ENCODE results near the gene IZUMO4.
"Not testable (repeated sequence)": the region's sequence is repeated elsewhere in the genome, so short reads cannot be mapped to it uniquely, and the experiment has no call there.

IZUMO4 gene

DNA sequence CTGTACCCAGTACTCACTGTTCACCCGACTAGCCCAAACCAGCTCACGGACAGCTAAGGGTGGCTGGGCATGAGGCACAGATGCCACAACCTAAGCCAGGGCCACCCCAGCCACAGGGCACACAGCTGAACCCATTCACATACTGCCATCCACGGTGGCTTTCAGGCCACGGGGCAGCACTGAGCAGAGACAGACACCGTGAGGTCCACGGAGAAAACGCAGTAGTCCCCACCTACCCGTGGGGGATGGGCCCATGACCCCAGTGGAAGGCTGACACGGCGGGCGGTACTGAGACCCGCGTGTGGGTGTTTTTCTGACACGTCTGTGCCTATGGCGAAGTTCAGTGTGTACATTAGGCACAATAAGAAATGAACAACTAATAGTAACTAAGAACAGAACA lies 25.5 kb downstream of the IZUMO4 start:
- FAIRE-seq (no peak), DNase-seq (ENCODE audit: low spot score) (no peak)

GRCh38 chr19:2122982-2123381 lies 26.3 kb downstream of the IZUMO4 start:
- FAIRE-seq (no peak), DNase-seq (ENCODE audit: low spot score) (no peak)

DNA sequence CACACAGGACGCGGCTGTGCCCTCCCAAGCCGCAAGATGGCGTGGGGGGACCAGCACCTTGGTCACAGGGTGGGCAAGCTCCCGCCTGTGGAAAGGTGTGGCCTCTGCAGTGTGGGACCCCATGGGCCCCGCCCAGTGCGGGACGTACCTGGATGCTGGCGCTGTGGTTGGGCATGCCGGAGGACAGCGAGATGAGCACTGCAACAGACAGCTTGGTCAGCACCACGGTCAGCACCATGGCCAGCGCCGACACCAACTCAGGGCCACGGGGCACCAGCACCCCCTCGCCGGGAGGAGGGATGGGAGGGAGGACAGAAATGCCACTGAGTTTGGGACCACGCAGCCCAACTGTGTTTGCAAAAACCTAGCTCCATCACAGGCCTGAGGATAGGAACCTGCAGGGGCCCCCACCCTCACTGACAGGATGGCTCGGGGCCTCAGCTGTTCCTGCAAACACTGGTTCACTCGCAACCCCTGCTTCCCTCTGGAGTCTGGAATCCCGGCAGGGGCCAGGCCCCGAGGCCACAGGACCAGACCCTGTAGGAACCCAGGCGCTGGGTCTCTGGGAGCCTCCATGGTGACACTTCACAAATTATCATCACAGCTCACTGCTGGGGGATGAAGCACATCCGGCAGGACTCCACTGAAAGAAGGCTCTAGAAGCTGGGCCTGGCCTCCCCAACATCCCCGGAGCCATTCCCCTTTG lies 27.1 kb downstream of the IZUMO4 start:
- FAIRE-seq (no peak), DNase-seq (ENCODE audit: low spot score) (peak; percentile 18)

DNA sequence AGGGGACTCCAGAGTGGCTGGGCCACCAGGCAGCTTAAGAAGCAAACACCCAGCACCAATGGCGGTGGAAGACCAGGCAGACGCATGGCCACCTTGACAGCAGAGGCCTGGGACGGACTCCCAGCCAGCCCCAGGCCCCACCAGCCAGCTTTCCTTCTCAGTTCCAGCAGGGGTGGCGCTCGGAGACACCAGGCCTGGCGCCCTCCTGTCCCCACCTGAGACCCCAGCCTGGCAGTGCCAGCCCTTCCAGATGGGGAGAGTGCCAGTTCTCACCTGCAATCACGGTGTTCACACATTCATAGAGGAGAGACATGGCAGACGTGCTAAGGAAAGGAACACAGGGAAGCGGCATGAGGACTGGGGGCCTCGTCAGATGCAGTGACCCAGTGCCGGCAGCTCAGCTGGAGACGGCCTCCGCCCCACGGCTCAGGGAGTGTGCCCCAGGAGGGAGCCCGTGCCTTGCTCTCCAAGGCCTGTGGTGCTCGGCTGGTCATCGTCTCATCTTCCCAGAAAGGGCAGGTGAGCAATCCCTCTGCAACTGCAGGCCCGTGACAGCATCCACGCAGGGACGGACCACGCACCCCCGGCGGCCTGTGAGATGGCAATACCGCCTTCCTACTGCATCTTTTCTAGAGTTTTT lies 30.3 kb downstream of the IZUMO4 start:
- FAIRE-seq (no peak), DNase-seq (ENCODE audit: low spot score) (no peak)

- DNase-seq (ENCODE audit: low spot score) = no peak
Observed at GRCh38 chr19:2127758-2128157, 31.0 kb downstream of the IZUMO4 start.

GRCh38 chr19:2128252-2128651 lies 31.5 kb downstream of the IZUMO4 start:
- FAIRE-seq; DNase-seq (ENCODE audit: low spot score): not testable (repeated sequence)

More at GRCh38 chr19:2127758-2128157, 31.0 kb downstream of the IZUMO4 start:
- no peak for FAIRE-seq

DNA sequence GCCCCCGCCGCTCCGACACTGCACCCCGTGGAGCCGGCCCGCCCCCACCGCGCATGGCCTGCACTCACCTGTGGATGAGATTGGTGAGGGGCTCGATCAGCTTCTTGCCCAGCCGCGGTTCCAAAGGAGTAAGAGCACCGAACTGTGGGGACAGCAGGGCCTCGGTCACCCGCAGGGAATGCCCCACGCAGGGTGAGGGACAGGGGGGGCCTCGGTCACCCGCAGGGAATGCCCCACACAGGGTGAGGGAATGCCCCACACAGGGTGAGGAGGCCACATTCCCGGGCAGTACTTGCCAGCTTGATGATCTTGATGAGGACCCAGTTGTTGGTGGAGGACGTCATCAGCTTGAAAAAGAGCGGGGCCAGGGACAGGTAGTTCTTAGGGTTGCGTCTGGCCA lies 32.3 kb downstream of the IZUMO4 start:
- DNase-seq (ENCODE audit: low spot score) (no peak), FAIRE-seq (no peak)

- FAIRE-seq (no peak), DNase-seq (ENCODE audit: low spot score) (no peak)
Observed at GRCh38 chr19:2129486-2129885, 32.8 kb downstream of the IZUMO4 start.

GRCh38 chr19:2129892-2130770 lies 33.4 kb downstream of the IZUMO4 start:
- FAIRE-seq (no peak), DNase-seq (ENCODE audit: low spot score) (no peak)

DNA sequence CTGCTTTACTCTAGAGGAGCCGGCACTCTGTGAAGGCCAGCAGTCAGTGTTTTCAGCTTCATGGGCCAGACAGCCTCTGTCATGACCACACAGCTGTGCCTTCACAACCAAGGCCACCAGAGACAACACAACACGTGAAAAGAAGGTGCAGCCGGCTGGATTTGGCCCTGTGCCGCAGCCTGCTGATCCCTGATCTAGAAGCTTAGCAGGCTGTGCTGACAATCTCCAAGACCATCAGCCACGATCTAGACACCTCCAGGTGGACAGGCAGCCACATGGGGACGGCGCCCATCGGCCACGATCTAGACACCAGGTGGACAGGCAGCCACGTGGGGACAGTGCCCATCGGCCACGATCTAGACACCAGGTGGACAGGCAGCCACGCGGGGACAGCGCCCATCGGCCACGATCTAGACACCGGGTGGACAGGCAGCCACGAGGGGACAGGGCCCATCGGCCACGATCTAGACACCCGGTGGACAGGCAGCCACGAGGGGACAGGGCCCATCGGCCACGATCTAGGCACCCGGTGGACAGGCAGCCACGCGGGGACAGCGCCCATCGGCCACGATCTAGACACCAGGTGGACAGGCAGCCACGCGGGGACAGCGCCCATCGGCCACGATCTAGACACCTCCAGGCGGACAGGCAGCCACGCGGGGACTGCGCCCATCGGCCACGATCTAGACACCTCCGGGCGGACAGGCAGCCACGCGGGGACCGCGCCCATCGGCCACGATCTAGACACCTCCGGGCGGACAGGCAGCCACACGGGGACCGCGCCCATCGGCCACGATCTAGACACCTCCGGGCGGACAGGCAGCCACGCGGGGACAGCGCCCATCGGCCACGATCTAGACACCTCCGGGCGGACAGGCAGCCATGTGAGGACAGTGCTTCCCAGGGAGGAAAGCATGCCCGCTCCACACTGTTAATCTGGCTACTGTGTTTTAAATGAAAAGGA lies 34.6 kb downstream of the IZUMO4 start:
- DNase-seq (ENCODE audit: low spot score); FAIRE-seq: not testable (repeated sequence)

DNA sequence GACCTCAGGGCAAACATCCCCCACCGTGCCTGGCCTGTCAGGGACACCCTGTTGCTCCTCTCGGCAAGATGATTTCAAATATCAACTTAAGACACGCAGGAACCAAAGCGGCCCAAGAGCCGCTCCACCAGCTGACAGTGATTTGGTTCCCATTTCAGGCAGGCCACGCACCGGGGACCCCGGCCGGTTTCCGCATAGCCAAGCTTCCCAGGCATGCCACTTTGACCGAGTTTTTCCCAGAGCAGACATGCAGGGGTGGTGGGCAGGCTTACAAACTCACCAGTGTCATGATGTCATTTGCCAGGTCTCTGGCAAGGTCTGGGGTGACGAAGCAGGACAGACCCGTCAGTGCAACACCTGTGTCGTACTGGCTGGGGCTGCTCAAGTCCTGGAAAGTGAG lies 35.5 kb downstream of the IZUMO4 start:
- FAIRE-seq (no peak), DNase-seq (ENCODE audit: low spot score) (no peak)

GRCh38 chr19:2132731-2133490 lies 36.2 kb downstream of the IZUMO4 start:
- FAIRE-seq (no peak), DNase-seq (ENCODE audit: low spot score) (no peak)

DNA sequence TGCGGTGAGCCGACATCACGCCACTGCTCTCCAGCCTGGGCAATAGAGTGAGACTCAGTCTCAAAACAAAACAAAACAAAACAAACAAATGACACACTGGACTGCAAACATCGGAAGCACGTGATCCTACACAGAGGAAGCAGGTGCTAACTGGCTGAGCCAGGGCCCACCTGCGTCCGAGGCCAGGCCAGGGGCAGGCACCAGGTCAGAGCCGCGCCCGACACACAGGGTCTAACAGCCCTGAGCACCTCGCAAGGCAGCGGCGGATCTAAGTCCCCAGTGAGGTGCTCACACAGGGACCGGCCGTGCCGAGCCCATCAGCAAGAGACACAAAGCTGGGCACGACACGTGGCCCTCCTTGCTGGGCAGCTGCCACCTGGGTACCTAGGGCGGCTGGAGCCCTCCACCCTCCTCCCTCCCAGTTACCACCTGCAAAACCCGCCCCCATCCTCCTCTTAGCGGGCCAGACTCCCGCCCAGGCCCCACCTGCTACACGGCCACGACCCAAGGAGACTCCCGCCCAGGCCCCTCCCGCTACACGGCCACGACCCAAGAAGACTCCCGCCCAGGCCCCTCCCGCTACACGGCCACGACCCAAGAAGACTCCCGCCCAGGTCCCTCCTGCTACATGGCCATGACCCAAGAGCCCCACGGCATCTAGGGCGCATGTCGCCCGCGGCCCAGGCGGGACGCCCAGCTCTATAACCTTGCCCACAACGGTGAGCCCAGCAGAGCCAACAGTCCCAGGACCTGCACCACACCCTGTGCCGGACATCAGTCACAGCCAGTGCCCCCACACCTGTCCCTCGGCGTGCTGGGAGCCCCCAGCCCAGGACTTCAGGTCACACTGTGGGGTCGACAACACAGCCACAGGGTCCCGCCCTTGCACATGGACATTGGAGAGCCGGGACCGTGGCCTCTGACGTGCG lies 39.0 kb downstream of the IZUMO4 start:
- FAIRE-seq (no peak), DNase-seq (ENCODE audit: low spot score) (no peak)

GRCh38 chr19:2136796-2137195 lies 40.1 kb downstream of the IZUMO4 start:
- FAIRE-seq (no peak), DNase-seq (ENCODE audit: low spot score) (no peak)

DNA sequence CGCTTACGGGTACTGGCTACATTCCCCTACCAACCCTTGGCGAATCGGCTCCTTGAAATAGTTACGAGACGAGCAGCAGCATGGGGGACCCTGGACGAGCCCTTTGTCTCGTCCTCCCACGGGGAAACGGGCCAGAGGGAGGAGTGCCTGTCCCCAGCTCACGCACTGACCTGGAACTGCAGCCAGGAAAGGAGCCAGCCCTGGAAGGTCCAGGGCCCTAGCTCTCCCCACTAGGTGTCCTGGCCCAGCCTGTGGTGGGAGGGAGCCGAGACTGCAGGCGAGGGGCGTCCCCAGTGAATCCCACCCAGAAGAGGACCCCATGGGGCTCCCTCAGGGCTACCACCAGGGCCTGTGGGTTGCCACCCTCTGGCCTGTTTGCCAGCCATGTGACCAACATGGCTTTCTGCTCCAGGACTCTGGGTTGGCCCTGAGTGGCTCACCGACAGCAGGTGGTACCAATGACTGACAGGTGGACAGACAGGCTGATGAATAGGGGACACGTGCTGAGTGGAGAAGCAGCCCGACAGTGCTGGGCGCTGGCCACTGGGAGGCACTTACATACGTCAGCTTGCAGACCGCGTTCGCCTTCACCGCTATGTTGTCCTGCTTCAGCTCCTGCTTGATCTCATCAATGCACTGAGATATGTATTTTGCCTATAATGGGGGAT lies 41.5 kb downstream of the IZUMO4 start:
- no peak for DNase-seq (ENCODE audit: low spot score)
- FAIRE-seq = no peak

DNA sequence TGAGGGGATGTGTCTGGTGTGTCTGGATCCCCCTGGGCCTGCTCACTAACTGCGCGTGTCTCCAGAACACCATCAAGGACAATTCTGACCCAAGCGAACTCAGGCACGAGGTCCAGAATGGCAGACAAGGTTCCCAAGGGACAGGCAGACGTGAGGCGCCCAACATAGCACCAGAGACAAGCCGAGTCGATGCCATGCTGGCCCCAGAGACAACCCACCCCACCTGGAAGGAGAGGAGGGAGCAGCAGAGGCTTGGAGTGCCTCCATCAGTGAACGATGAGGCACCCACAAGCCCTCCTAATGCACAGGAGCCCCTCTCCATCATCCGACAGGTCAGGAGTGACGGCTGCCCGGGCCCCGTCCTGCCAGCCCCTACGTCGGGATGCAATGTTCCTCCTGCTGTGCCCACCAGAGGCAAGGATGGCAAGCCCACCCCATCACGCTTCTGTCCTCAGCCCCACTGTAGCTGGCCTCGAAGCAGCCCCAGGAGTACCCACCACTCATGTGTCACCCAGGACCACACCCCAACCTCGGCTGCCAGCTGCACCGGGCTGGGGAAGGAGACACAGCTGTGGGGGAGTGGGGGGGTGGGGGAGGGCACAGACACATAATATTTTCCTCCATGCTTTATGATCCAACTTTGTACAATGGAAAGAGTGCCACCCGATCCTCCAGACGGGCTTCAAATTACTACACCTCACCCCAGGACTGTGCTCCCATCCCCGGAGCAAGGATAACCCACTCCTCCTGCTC lies 42.8 kb downstream of the IZUMO4 start:
- DNase-seq (ENCODE audit: low spot score) = no peak
- no peak for FAIRE-seq

GRCh38 chr19:2140138-2140569 lies 43.4 kb downstream of the IZUMO4 start:
- DNase-seq (ENCODE audit: low spot score) (no peak), FAIRE-seq (no peak)

Measured in urothelium cell line (cell line).